Globus pallidus (tissue), 1 donor: Measurements from ENCODE around the gene LHCGR.

Experiments
- DNase-seq: peaks from one replicate; pipeline ENCODE4 v3.0.0-alpha.2; 2015; ENCODE audit warnings: low spot score

Gene LHCGR

GRCh38 chr2:48755473-48755872 is at the start of gene LHCGR:
LHCGR (minus strand) TSS chr2:48755724; CDS start chr2:48755671, 53 bp downstream.
- DNase-seq: no peak

- DNase-seq: no peak
These were observed 44.1 kb upstream of the LHCGR start for GRCh38 chr2:48799601-48800000.

GRCh38 chr2:48795065-48795464 is 39.5 kb upstream of the LHCGR start:
- DNase-seq: no peak

- DNase-seq: no peak
These were observed 38.1 kb upstream of the LHCGR start for GRCh38 chr2:48793671-48794070.

- no peak for DNase-seq
These were observed 36.5 kb upstream of the LHCGR start for GRCh38 chr2:48792030-48792429.

GRCh38 chr2:48790407-48791170 is 35.1 kb upstream of the LHCGR start:
- DNase-seq: no peak

- no peak for DNase-seq
These were observed 32.1 kb upstream of the LHCGR start for GRCh38 chr2:48787580-48787979.

GRCh38 chr2:48781366-48781765 is 25.8 kb upstream of the LHCGR start:
- no peak for DNase-seq

- DNase-seq: no peak
These were observed 23.6 kb upstream of the LHCGR start for GRCh38 chr2:48779019-48779716.

- DNase-seq: no peak
These were observed 18.7 kb upstream of the LHCGR start for GRCh38 chr2:48774251-48774650.

- DNase-seq: no peak
These were observed 15.9 kb upstream of the LHCGR start for GRCh38 chr2:48771241-48772014.

GRCh38 chr2:48770181-48770580 is 14.7 kb upstream of the LHCGR start:
- no peak for DNase-seq

- DNase-seq: peak; percentile 55
These were observed 13.1 kb upstream of the LHCGR start for GRCh38 chr2:48768669-48769068.

GRCh38 chr2:48767330-48767729 is 11.8 kb upstream of the LHCGR start:
- no peak for DNase-seq

GRCh38 chr2:48760826-48761225 is 5.3 kb upstream of the LHCGR start:
- DNase-seq: no peak

GRCh38 chr2:48759682-48760081 is 4.2 kb upstream of the LHCGR start:
- DNase-seq: no peak

GRCh38 chr2:48756289-48756688 is 765 bp upstream of the LHCGR start:
- no peak for DNase-seq

GRCh38 chr2:48754874-48755273 is 650 bp downstream of the LHCGR start:
- no peak for DNase-seq

GRCh38 chr2:48753228-48753627 is 2.3 kb downstream of the LHCGR start:
- no peak for DNase-seq

GRCh38 chr2:48750128-48750739 is 5.3 kb downstream of the LHCGR start:
- DNase-seq: no peak

GRCh38 chr2:48749291-48750127 is 6.0 kb downstream of the LHCGR start:
- DNase-seq: no peak
